Measurements from ENCODE around the gene SPATA6. TPM values are rescaled to one million over a fixed set of nuclear protein-coding genes. Genes with fewer than 3 reads are reported as not detected.

SPATA6 gene
- polyA plus RNA-seq, 2 of the 4 experiments (the other 2 are of a cell fraction) = 2.3 to 3.5 TPM

DNA sequence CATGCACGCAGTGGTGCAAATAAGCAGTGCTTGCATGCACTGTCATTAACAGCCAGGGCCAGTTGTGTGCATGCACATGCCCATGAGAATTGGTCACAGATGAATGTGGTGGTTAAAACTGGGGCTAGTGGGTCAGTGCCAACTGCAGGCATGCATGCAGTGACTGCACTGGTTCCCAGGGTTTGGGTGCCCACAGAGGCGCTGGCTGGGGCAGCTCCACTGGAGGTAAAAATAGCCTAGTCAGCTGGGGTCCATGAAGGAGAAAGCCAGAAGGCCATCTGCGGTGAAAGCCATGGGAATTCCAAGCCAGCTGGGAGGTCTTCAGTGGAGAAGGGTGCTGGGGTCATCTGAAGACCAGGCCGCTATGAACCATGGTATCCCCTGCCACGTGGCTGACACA lies 179.3 kb downstream of the SPATA6 start:
- Histone ChIP-seq H3K9me3 (no peaks in the 10 kb centered on the region), H3K27ac (no peak overlapping the region), H3K4me2 (no peak overlapping the region), H3K4me3 (no peak overlapping the region), H3K4me1 (no peaks in the 10 kb centered on the region)
- DNase-seq (ENCODE audit: low read depth in 1 of 2, low spot score in 1 of 2) = no peak
- CTCF ChIA-PET = no interaction called here
- TF ChIP-seq HOXB13 (CRISPR knock-in tag; IDR thresholded peaks at IDR 0.05; ENCODE audit: low read depth) (no peak), HOXA7 (CRISPR knock-in tag; IDR thresholded peaks at IDR 0.05) (no peak), MAFK (IDR thresholded peaks at IDR 0.05; ENCODE audit: partially characterized antibody) (no peak), FOSL2 (IDR thresholded peaks at IDR 0.05) (no peak), FOSL2 (CRISPR knock-in tag; IDR thresholded peaks at IDR 0.05) (no peak), NFE2L2 (conservative IDR thresholded peaks at IDR 0.05; ENCODE audit: low read length) (no peak)
- no peak for FAIRE-seq
- POLR2A ChIA-PET = no interaction called here
- WGBS (ENCODE audit: missing lambda C conversion rate) = 39% methylated on average over 3 of the region's 5 CpGs
- no peak for ATAC-seq

DNA sequence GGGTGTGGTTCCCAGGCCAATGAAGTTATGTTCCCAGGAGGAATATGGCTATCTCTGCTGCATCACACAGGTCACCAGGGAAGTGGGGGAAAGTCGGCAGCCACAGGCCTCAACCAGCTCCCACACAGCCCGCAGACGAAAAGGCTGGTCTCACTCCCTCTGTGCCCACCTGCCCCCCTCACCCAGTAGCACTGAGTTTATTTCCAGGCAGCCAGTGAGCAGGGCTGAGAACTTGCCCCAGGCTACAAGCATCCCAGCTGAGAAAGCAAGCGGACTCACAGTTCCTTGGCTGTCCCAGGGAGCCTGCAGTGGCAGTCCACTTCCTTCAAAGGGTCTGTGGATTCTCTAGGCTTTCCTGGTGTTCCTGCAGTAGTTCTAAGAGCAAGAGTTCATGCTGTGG lies 180.6 kb downstream of the SPATA6 start:
- ChIA-PET CTCF (no interaction called here), POLR2A (no interaction called here)
- no peak for ATAC-seq
- Histone ChIP-seq H3K4me2 (no peak overlapping the region), H3K27ac (no peak overlapping the region), H3K9me3 (no peaks in the 10 kb centered on the region), H3K4me3 (no peak overlapping the region), H3K4me1 (no peaks in the 10 kb centered on the region)
- FAIRE-seq = no peak
- TF ChIP-seq TFCP2L1 (CRISPR knock-in tag; IDR thresholded peaks at IDR 0.05) (no peak), FOXS1 (CRISPR knock-in tag; IDR thresholded peaks at IDR 0.05) (no peak), PHF8 (IDR thresholded peaks at IDR 0.05; ENCODE audit: borderline replicate concordance, low read depth) (no peak), BCL3 (IDR thresholded peaks at IDR 0.05) (no peak), JUN (IDR thresholded peaks at IDR 0.05) (no peak), RNF2 (IDR thresholded peaks at IDR 0.05; ENCODE audit: borderline replicate concordance, low read depth) (no peak), GATA3 (IDR thresholded peaks at IDR 0.05; ENCODE audit: borderline replicate concordance) (no peak), MAFK (IDR thresholded peaks at IDR 0.05; ENCODE audit: partially characterized antibody) (no peak), EHF (CRISPR knock-in tag; IDR thresholded peaks at IDR 0.05) (no peak), FOSL2 (IDR thresholded peaks at IDR 0.05) (no peak), FOSL2 (CRISPR knock-in tag; IDR thresholded peaks at IDR 0.05) (no peak)
- TF ChIP-seq, protein P1, sequence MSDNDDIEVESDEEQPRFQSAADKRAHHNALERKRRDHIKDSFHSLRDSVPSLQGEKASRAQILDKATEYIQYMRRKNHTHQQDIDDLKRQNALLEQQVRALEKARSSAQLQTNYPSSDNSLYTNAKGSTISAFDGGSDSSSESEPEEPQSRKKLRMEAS (IDR thresholded peaks at IDR 0.05) = no peak
- TF ChIP-seq, protein P2, sequence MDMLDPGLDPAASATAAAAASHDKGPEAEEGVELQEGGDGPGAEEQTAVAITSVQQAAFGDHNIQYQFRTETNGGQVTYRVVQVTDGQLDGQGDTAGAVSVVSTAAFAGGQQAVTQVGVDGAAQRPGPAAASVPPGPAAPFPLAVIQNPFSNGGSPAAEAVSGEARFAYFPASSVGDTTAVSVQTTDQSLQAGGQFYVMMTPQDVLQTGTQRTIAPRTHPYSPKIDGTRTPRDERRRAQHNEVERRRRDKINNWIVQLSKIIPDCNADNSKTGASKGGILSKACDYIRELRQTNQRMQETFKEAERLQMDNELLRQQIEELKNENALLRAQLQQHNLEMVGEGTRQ (IDR thresholded peaks at IDR 0.05) = no peak
- no peak for DNase-seq (ENCODE audit: low read depth in 1 of 2, low spot score in 1 of 2)
- 60% methylated on average over 1 of the region's 4 CpGs for WGBS (ENCODE audit: missing lambda C conversion rate)

GRCh38 chr1:48285525-48285924 lies 186.5 kb downstream of the SPATA6 start:
- ChIA-PET CTCF (interaction anchor here (0.8 kb wide), 1 partner anchor 213 kb away, joined by 4 read pairs; no protein-coding TSS in a partner anchor), POLR2A (no interaction called here)
- Histone ChIP-seq H3K27ac (no peak overlapping the region), H3K9me3 (no peaks in the 10 kb centered on the region), H3K4me1 (no peaks in the 10 kb centered on the region), H3K4me2 (no peak overlapping the region), H3K4me3 (no peak overlapping the region)
- DNase-seq (ENCODE audit: low read depth in 1 of 2, low spot score in 1 of 2) = no peak
- TF ChIP-seq CBX8 (IDR thresholded peaks at IDR 0.05) (no peak), ESRRA (IDR thresholded peaks at IDR 0.05; ENCODE audit: borderline replicate concordance, low read length) (no peak), MAFK (IDR thresholded peaks at IDR 0.05; ENCODE audit: partially characterized antibody) (no peak), SMC3 (IDR thresholded peaks at IDR 0.05) (no peak), NFE2L2 (conservative IDR thresholded peaks at IDR 0.05; ENCODE audit: low read length) (no peak), HDAC2 (IDR thresholded peaks at IDR 0.05) (no peak), CBX2 (IDR thresholded peaks at IDR 0.05; ENCODE audit: borderline replicate concordance, low read depth) (no peak), ELK1 (IDR thresholded peaks at IDR 0.05; ENCODE audit: low read depth, low read length) (no peak), KDM1A (IDR thresholded peaks at IDR 0.05; ENCODE audit: low read depth) (no peak), ZFP36 (IDR thresholded peaks at IDR 0.05; ENCODE audit: borderline replicate concordance, partially characterized antibody) (no peak), FOSL2 (IDR thresholded peaks at IDR 0.05) (no peak), FOSL2 (CRISPR knock-in tag; IDR thresholded peaks at IDR 0.05) (no peak), JUN (IDR thresholded peaks at IDR 0.05) (no peak), FOXS1 (CRISPR knock-in tag; IDR thresholded peaks at IDR 0.05) (no peak), HEYL (CRISPR knock-in tag; IDR thresholded peaks at IDR 0.05) (no peak), TP53 (CRISPR knock-in tag; IDR thresholded peaks at IDR 0.05) (no peak), RCOR1 (IDR thresholded peaks at IDR 0.05; ENCODE audit: low read depth, low read length) (no peak), ZC3H11A (IDR thresholded peaks at IDR 0.05) (no peak), RAD21 (conservative IDR thresholded peaks at IDR 0.05 in 1 of 2, IDR thresholded peaks at IDR 0.05 in 1 of 2) (no peak)
- TF ChIP-seq, protein P3, sequence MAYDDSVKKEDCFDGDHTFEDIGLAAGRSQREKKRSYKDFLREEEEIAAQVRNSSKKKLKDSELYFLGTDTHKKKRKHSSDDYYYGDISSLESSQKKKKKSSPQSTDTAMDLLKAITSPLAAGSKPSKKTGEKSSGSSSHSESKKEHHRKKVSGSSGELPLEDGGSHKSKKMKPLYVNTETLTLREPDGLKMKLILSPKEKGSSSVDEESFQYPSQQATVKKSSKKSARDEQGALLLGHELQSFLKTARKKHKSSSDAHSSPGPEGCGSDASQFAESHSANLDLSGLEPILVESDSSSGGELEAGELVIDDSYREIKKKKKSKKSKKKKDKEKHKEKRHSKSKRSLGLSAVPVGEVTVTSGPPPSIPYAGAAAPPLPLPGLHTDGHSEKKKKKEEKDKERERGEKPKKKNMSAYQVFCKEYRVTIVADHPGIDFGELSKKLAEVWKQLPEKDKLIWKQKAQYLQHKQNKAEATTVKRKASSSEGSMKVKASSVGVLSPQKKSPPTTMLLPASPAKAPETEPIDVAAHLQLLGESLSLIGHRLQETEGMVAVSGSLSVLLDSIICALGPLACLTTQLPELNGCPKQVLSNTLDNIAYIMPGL (CRISPR knock-in tag; IDR thresholded peaks at IDR 0.05; ENCODE audit: borderline replicate concordance) = no peak
- ATAC-seq = no peak
- 44% methylated on average over 2 of the region's 3 CpGs for WGBS (ENCODE audit: missing lambda C conversion rate)
- FAIRE-seq = no peak

All from A549 (cell line).